PFSK-1 (cell line): ENCODE results near the gene TGFB2.

Experiments used
- FOXP2 ChIP-seq: optimal IDR thresholded peaks from 2 replicates; pipeline ENCODE3; 2011; ENCODE audit warnings: borderline replicate concordance, control low read depth, inconsistent platforms; ENCODE audit not compliant: insufficient read depth; ENCODE audit errors: extremely low read length, extremely low read depth
- POLR2AphosphoS5 ChIP-seq: IDR thresholded peaks from 2 replicates; pipeline ENCODE4 v1.6.1; 2012; ENCODE audit warnings: low read depth, mild to moderate bottlenecking, control low read depth, low read length, moderate library complexity
- REST ChIP-seq, 2 experiments: IDR thresholded peaks; 2 replicates each; pipeline versions ENCODE4 v1.6.1 to v1.8.0; 2011 to 2012; ENCODE audit warnings: low read depth in 2 of 2, low read length in 2 of 2, control low read depth in 1 of 2, inconsistent platforms in 1 of 2, mild to moderate bottlenecking in 1 of 2, moderate library complexity in 1 of 2; ENCODE audit not compliant: insufficient read depth in 1 of 2
- SIN3A ChIP-seq: IDR thresholded peaks from 2 replicates; pipeline ENCODE4 v1.6.1; 2012; ENCODE audit warnings: mild to moderate bottlenecking, low read length, moderate library complexity, borderline replicate concordance; ENCODE audit not compliant: insufficient read depth
- TAF1 ChIP-seq: IDR thresholded peaks from 2 replicates; pipeline ENCODE4 v1.6.1; 2012; ENCODE audit warnings: low read length, control low read depth, borderline replicate concordance; ENCODE audit not compliant: insufficient read depth

The TGFB2 gene

DNA sequence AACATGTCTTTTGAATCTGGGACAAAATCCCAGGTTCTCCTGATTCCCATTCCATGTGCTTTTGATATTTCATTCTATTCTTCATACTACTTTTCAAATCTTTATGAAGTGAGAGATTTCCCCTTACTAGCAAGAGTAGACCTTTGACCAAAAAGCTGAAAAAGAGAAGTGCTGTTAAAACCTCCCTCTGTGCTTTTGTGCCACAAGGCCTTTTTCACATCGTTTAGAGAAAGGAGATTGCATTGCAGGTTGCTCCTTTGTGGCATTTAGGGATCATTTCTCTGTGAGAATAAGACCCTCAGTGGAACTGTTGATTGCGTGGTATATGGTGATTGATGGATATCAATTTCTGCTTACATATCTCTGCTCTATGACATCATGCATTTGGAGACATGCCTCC lies 148.8 kb downstream of the TGFB2 start:
- TF ChIP-seq POLR2AphosphoS5 (no peak), TAF1 (no peak), SIN3A (no peak), REST (IDR thresholded peaks at IDR 0.05; ENCODE audit: insufficient read depth in 1 of 2, low read depth in 2 of 2, low read length in 2 of 2) (no peak), FOXP2 (no peak)
